GM12873 (cell line): ENCODE measurements around the gene LARP6.

Experiments
- CTCF ChIP-seq: IDR thresholded peaks from 2 replicates; pipeline ENCODE4 v1.5.1; 2012; ENCODE audit warnings: low read depth, mild to moderate bottlenecking, moderate library complexity, low read length, control low read depth; ENCODE audit not compliant: insufficient read depth; ENCODE audit errors: missing control alignments

Gene LARP6

DNA sequence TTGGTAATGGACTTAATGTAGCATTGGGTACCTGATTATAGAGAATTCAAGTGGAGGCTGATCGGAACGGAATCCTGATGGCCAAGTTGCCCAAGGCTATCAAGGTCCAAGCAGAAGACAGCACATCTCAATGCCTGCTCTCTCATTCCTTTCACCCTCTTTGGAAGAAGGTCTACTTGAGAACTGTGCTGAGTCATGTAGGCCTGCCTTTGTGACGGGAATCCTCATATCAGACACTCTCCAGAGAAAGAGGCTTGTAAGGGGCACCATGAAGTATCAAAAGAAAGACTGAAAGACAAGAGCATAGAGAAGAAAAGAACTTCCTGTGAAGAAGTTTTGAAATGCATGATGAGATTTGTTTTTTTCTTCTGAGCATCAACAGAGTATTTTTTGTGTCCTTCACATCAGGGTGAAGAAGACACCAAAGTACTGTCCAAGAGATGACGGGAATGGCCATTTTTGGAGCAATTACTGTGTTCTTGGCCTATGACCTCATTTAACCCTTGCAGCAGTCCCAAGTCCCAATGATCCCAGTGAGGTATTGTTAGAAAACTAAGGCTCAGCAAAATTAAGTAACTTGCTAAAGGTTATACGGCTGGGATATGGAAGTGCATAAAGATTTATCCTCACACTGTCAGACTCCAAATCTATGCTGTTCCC lies 13.2 kb upstream of the LARP6 start:
- no peak for TF ChIP-seq CTCF

GRCh38 chr15:70863450-70864218 lies 9.7 kb upstream of the LARP6 start:
- TF ChIP-seq CTCF: no peak

- no peak for TF ChIP-seq CTCF
Observed at GRCh38 chr15:70859998-70860397, 6.0 kb upstream of the LARP6 start.

- TF ChIP-seq CTCF: no peak
Observed at GRCh38 chr15:70859322-70859908, 5.5 kb upstream of the LARP6 start.

DNA sequence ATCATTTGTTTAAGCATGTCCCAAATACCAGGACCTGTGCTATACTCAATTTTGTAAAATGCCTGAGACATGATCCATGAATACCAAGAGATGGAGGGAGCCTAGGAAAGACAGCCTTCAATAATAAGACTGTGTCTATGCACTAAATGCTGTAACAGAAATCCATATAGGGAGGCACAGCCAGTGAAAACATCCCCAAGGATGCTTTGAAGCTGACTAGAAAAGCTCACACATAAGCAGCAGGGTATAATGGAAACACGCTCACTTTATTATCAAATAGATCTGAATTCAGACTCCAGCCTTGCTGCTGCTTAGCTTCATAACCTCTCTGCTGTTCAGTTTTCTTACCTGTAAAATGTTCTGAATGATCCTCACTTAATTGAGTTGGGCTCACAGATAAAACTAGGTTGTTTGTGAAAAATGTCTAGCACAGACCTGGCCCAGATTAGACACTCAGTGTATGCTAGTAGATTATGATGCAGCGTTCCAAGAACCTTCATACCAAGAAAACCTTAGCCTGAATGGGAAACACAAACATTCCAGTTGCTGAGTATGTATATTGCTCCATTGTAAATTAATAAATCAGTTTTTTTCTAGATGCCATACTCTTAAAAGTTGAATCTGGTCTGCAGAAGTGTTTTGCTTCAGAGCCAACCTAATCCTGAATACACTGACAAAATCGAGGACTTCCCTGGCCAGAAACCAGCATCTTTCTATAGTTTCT lies 3.8 kb upstream of the LARP6 start:
- TF ChIP-seq CTCF: no peak

DNA sequence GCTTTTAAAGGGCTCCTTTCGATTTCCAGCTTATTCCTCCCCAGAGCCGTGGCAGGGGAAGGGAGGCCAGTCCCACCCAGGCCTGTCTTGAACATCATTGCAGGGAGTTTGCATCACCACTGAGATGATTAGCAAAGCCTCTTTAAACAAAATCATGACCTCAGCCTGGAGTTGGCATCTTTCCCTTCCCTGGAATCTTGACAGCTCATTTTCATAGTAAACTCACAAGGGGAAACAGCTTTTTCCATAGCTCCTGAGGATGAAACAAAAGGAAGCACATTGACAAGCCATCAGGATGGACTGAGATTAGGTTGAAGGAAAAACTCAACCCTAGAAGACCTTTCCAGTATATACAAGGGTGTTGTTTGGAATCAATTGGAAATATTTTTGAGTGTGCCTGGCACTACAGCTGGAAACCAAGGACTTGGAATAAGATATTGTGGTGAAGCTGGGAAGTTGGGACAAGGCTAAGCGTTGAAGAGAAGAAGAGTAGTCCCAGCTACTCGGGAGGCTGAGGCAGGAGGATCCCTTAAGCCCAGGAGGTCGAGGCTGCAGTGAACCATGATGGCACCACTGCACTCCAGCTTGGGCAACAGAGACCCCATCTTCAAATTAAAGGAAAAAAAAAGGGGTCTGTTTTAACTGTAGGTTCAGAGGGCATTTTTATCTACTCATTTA lies 3.1 kb upstream of the LARP6 start:
- TF ChIP-seq CTCF: no peak
